Immature natural killer cell (primary cell): Measurements from ENCODE around the gene DCXR. TPM values are rescaled to one million over a fixed set of nuclear protein-coding genes. Genes with fewer than 3 reads are reported as not detected.

Source experiments
- DNase-seq, 3 donors: peaks; one replicate each; pipeline ENCODE4 v3.0.0; 2022; ENCODE audit warnings: mixed read lengths in 1 of 3
- H3K27ac Mint-ChIP-seq, 6 donors: one replicate each; pipeline ENCODE4 v1.8.0; 2020; ENCODE audit warnings: mixed read lengths in 6 of 6, mild to moderate bottlenecking in 5 of 6, inconsistent platforms in 4 of 6, moderate library complexity in 3 of 6
- H3K27me3 Mint-ChIP-seq, 3 donors: one replicate each; pipeline ENCODE4 v1.8.0; 2020 to 2021; ENCODE audit warnings: low read depth in 3 of 3, mild to moderate bottlenecking in 3 of 3, mixed read lengths in 3 of 3, moderate library complexity in 3 of 3, inconsistent platforms in 1 of 3
- H3K36me3 Mint-ChIP-seq, 3 donors: one replicate each; pipeline ENCODE4 v1.8.0; 2020; ENCODE audit warnings: mixed read lengths in 3 of 3, inconsistent platforms in 2 of 3, mild to moderate bottlenecking in 2 of 3
- H3K4me1 Mint-ChIP-seq, 2 donors: one replicate each; pipeline ENCODE4 v1.8.0; 2020; ENCODE audit warnings: inconsistent platforms in 2 of 2, mild to moderate bottlenecking in 2 of 2, mixed read lengths in 2 of 2, moderate library complexity in 1 of 2
- H3K4me3 Mint-ChIP-seq, 5 donors: one replicate each; pipeline ENCODE4 v1.8.0; 2020; ENCODE audit warnings: mild to moderate bottlenecking in 5 of 5, mixed read lengths in 5 of 5, inconsistent platforms in 3 of 5, moderate library complexity in 3 of 5
- H3K9me3 Mint-ChIP-seq, 6 donors: one replicate each; pipeline ENCODE4 v1.8.0; 2020; ENCODE audit warnings: mild to moderate bottlenecking in 6 of 6, mixed read lengths in 6 of 6, inconsistent platforms in 4 of 6, moderate library complexity in 3 of 6
- polyA plus RNA-seq, 3 donors: library from polyadenylated mRNA; unstranded; fragments of 300-500 nt; fragmentation: Illumina TruSeq; gene quantifications; one replicate each; pipeline ENCODE4 v1.2.3, GENCODE V29; 2021

The DCXR gene
- polyA plus RNA-seq, 3 donors from 2014 or later = 144 to 242 (median 165) TPM

GRCh38 chr17:82008941-82009405, 28.5 kb downstream of the DCXR start:
- no peak for DNase-seq
- Mint-ChIP-seq H3K36me3 (no peaks in the 10 kb centered on the region), H3K27ac (no peak overlapping the region), H3K4me1 (no peaks in the 10 kb centered on the region), H3K4me3 (no peak overlapping the region), H3K27me3 (peaks cover 0 to 5% (median 0%) of the 10 kb centered on the region in 3 donors), H3K9me3 (no peaks in the 10 kb centered on the region)

- Mint-ChIP-seq H3K4me3 (no peak overlapping the region), H3K27me3 (peaks cover 0 to 5% (median 0%) of the 10 kb centered on the region in 3 donors), H3K36me3 (no peaks in the 10 kb centered on the region), H3K9me3 (no peaks in the 10 kb centered on the region), H3K4me1 (no peaks in the 10 kb centered on the region), H3K27ac (no peak overlapping the region)
- DNase-seq = no peak
Observed at GRCh38 chr17:82008258-82008940, 29.1 kb downstream of the DCXR start.

GRCh38 chr17:82007495-82008257, 29.8 kb downstream of the DCXR start:
- H3K36me3 Mint-ChIP-seq = no peaks in the 10 kb centered on the region
- no peak for DNase-seq
- no peaks in the 10 kb centered on the region for H3K9me3 Mint-ChIP-seq
- no peak overlapping the region for H3K27ac Mint-ChIP-seq
- no peaks in the 10 kb centered on the region for H3K4me1 Mint-ChIP-seq
- peaks cover 0 to 3% (median 0%) of the 10 kb centered on the region in 3 donors for H3K27me3 Mint-ChIP-seq
- H3K4me3 Mint-ChIP-seq = no peak overlapping the region

DNA sequence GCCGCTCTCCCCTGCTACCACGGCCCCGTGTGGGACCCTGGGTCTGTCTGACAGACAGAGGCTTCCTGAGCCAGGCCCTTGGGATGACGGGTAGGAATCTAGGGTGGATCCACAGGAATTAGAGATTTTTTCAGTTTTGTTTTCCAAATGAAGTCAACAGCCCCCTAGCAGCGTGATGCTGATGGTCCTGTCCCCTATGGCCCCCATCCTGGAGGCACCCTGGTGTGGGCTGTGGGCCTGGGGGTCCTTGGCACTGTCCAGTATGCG, 30.3 kb downstream of the DCXR start:
- Mint-ChIP-seq H3K4me1 (no peaks in the 10 kb centered on the region), H3K36me3 (no peaks in the 10 kb centered on the region), H3K4me3 (no peak overlapping the region), H3K27me3 (peaks cover 0 to 3% (median 0%) of the 10 kb centered on the region in 3 donors), H3K27ac (no peak overlapping the region), H3K9me3 (no peaks in the 10 kb centered on the region)
- no peak for DNase-seq

DNA sequence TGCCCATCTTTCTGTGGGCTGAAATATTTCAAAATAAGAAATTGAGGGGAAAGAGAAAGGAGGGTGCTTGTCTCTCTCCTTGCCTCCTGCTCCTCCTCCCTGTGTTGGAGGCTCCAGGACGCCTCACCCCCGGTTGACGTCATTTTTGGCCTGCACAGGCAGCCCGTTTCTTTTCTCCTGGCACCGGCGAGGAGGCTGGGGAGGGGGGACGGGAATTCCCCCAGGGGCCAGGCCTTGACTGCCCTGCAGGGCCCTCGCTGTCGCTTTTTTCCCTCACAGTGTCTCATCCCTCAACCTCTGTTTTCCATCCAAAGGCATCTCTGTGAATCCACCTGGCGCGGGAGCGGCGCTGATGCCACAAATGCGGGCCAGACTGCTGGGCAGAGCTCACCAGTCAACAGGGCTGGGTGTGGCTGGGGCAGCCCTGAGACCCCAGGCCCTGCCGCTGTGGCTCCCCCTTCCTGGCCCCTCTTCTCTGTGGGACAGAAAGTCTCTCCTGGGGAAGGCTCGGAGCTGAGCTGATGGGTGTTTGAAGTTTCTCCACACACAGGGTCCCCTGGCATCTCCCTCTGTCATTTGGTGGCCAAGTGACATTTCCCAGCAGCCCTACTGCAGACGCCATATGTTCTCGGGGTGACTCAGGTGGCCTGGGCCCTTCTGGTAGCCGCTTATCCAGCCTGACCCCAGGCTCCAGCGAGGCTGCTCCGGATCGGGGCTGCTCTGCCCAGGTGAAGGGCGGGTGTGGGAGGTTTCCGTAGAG, 30.8 kb downstream of the DCXR start:
- H3K27ac Mint-ChIP-seq = no peak overlapping the region
- H3K9me3 Mint-ChIP-seq = no peaks in the 10 kb centered on the region
- peaks cover 0 to 3% (median 0%) of the 10 kb centered on the region in 3 donors for H3K27me3 Mint-ChIP-seq
- no peaks in the 10 kb centered on the region for H3K36me3 Mint-ChIP-seq
- DNase-seq = no peak
- H3K4me3 Mint-ChIP-seq = no peak overlapping the region
- H3K4me1 Mint-ChIP-seq = no peaks in the 10 kb centered on the region

GRCh38 chr17:82005701-82006348, 31.7 kb downstream of the DCXR start:
- H3K4me3 Mint-ChIP-seq = no peak overlapping the region
- H3K4me1 Mint-ChIP-seq = no peaks in the 10 kb centered on the region
- H3K27me3 Mint-ChIP-seq = peaks cover 0 to 3% (median 0%) of the 10 kb centered on the region in 3 donors
- no peaks in the 10 kb centered on the region for H3K36me3 Mint-ChIP-seq
- H3K27ac Mint-ChIP-seq = peak overlapping the region in 1 of 6 donors; percentile 71
- no peaks in the 10 kb centered on the region for H3K9me3 Mint-ChIP-seq
- DNase-seq = no peak

DNA sequence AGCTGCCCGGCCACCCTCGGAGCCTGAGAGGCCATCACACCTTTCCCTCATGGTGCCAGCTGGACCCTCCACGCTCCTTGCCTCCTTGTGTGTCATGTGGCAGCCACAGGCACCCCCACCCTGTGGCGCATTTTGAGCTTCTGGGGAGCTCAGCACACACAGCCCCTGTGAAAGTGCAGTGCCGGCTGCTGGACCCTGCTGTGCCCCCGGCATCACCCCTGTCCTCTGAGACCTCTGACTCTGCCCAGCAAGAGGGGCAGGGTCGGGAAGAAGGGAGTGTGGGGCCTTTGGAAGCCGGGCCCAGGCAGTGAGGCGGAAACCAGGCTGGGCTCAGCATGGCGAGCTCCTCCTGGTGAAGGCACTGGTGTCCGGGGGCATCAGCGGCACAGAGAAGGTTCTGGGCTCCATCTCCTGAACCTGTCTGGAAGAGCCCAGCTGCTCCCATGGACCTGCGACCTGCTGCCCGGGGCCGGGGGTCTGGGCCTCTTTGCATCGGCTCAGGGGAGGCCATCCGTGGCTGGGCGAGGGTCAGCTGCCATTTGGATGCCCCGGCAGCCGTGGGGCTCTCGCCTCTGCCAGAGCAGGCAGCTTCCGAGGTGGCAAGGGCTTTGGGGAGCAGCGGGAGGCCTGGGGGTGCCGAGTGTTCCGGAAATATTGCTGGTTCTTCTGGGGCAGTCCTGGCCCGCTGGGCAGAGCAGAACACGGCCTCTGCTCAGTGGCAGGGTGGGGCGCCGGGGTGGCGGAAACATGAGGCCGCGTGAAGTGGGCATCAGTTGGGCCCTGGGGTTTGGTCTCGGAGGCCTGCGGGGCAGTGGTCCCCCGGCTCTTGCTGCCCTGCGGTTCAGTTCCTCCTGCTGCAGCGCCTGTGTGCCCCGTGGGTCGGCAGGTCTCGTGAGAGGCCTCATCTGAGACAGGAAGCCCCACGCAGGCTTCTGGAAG, 32.7 kb downstream of the DCXR start:
- Mint-ChIP-seq H3K4me3 (no peak overlapping the region), H3K9me3 (no peaks in the 10 kb centered on the region), H3K4me1 (no peaks in the 10 kb centered on the region), H3K36me3 (no peaks in the 10 kb centered on the region), H3K27ac (no peak overlapping the region), H3K27me3 (peaks cover 0 to 3% (median 0%) of the 10 kb centered on the region in 3 donors)
- DNase-seq = no peak

DNA sequence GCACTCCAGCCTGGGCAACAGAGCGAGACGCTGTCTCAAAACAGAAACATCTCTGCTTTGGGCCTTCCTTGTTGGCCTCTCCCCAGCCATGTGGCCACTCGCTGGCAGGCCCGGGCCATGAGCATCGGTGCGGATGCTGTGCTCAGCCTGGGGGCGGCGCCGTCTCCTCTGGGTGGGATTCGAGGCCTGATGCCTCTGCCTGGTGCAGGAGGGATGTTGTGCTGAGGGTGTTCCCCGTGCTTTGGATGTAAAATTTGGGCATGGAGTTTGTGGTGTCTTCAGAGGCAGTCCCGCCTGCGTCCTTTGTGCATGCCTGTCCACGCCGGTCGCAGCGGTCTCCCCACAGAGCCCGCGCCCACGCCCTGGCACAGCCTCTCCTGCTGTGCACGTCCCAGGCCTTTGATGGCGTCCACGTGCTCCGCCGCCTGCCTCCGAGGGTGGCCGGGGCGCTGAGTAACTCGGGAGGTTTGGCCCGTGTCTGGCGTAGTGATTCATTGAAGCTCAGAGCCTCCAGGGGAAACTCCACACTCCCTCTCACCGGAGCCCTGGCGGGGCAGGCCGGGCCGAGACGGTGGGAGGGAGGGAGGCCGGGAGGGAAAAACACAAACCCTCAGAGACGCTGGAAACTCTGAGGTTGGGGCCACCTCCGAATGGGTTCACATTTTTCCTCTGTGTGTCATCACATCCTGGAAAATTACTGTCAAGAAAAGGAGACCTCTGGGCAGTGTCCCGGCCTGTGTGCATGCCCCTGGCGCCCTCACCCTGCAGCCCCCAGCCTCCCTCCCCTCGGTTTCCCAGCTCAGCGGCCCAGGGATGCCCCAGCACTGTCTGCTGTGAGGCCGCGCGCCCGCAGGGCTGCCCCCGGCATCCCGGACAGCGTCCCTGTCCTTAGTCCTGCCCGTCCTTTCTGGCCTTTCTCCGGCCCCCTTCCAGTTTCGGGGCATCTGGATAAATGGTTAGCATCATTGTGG, 33.8 kb downstream of the DCXR start:
- no peak for DNase-seq
- Mint-ChIP-seq H3K36me3 (no peaks in the 10 kb centered on the region), H3K9me3 (no peaks in the 10 kb centered on the region), H3K4me3 (no peak overlapping the region), H3K27me3 (peaks cover 0 to 3% (median 0%) of the 10 kb centered on the region in 3 donors), H3K4me1 (no peaks in the 10 kb centered on the region), H3K27ac (no peak overlapping the region)

DNA sequence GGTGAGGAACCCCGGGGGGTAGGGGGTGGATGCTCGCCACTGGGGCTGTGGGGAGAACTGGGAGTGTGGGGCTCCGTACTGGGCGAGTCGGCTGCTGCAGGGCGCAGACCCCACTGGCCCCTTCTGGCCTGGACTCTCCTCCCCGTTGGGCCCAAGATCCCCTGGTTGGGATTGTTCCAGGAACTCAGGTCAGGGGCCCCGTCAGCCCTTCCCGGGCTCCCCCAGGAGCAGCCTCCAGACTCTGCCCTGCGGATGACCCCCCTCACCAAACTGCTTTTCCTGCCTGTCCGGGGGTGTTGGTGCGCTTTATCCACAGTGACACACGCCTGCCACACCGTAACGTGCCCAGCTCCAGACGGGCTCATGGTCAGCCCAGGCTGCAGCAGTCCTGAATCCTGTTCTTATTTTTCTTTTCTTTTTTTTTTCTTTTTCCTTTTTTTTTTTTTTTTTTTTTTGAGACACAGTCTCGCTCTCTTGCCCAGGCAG, 35.9 kb downstream of the DCXR start:
- H3K36me3 Mint-ChIP-seq = no peaks in the 10 kb centered on the region
- H3K4me3 Mint-ChIP-seq = no peak overlapping the region
- no peak overlapping the region for H3K27ac Mint-ChIP-seq
- peaks cover 0 to 3% (median 0%) of the 10 kb centered on the region in 3 donors for H3K27me3 Mint-ChIP-seq
- no peaks in the 10 kb centered on the region for H3K4me1 Mint-ChIP-seq
- DNase-seq = no peak
- no peaks in the 10 kb centered on the region for H3K9me3 Mint-ChIP-seq

- H3K36me3 Mint-ChIP-seq = no peaks in the 10 kb centered on the region
- peaks cover 0 to under 1% (median 0%) of the 10 kb centered on the region in 3 donors for H3K27me3 Mint-ChIP-seq
- H3K27ac Mint-ChIP-seq = no peak overlapping the region
- H3K4me1 Mint-ChIP-seq = no peaks in the 10 kb centered on the region
- no peak overlapping the region for H3K4me3 Mint-ChIP-seq
- no peak for DNase-seq
- no peaks in the 10 kb centered on the region for H3K9me3 Mint-ChIP-seq
Observed at GRCh38 chr17:82000803-82001570, 36.5 kb downstream of the DCXR start.

DNA sequence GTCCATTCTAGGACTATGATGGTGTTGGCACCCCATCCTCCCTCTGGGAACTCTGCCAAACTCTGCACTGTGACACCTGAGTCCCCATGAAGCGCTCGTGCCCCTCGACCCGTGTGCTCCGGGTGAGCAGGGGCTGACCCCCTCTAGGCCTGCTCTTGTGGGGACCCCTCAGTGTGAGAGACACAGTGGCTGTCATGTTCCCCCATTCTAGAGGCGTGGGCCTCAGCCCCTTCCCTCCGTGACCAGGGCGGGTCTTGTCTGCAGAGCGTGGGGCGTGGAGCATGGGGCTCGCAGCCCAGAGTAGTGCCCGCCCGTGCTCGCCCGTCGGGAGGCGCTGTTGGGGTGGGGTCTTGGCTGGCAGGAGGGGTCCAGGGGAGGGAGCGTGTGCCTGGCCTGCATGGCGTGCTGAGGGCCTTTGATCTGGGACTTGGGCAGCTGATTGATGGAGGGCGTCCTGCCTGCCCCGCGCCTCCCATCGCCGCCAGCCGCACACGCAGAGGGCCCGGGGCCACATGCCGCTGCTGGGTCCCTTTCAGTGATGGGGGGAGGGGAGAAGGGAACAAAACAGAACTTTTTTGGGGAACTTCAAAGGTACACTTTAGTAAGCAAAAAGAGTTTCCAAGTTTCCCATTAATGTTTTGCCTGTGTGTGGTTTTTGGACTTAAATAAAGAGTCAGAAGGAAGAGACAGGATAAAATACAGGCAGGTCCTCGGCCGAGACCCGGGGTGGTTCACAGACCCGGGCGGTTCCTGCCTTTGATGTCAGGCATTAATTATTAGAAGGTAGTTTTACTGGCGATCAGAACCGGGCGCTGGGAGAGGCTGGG, 37.3 kb downstream of the DCXR start:
- Mint-ChIP-seq H3K4me1 (no peaks in the 10 kb centered on the region), H3K36me3 (no peaks in the 10 kb centered on the region), H3K4me3 (no peak overlapping the region), H3K27me3 (no peaks in the 10 kb centered on the region), H3K27ac (no peak overlapping the region), H3K9me3 (no peaks in the 10 kb centered on the region)
- DNase-seq = no peak
